HepG2 (cell line): ENCODE results near the gene JMJD6. TPM values are rescaled to one million over a fixed set of nuclear protein-coding genes. Genes with fewer than 3 reads are reported as not detected.

Experiments
- LBX2 ChIP-seq: sonication (generic); formaldehyde crosslinking; IDR thresholded peaks from 2 replicates; pipeline ENCODE4 v1.5.0; 2020; ENCODE audit warnings: missing genetic modification reagents, mild to moderate bottlenecking, borderline replicate concordance
- POLR2AphosphoS5 ChIP-seq: IDR thresholded peaks from 2 replicates; pipeline ENCODE4 v1.6.1; 2012; ENCODE audit warnings: low read depth, low read length
- RARA ChIP-seq: IDR thresholded peaks from 2 replicates; pipeline ENCODE4 v1.6.1; 2016; ENCODE audit warnings: missing genetic modification reagents, missing compliant biosample characterization
- SIX1 ChIP-seq: sonication (generic); formaldehyde crosslinking; IDR thresholded peaks from 2 replicates; pipeline ENCODE4 v1.4.0; 2020; ENCODE audit warnings: missing genetic modification reagents, borderline replicate concordance
- SNAPC4 ChIP-seq: sonication (generic); formaldehyde crosslinking; IDR thresholded peaks from 2 replicates; pipeline ENCODE4 v1.4.0; 2020; ENCODE audit warnings: mild to moderate bottlenecking, missing genetic modification reagents
- TCF7L2 ChIP-seq: IDR thresholded peaks from 2 replicates; pipeline ENCODE4 v1.6.1; 2011; ENCODE audit warnings: mild to moderate bottlenecking, low read depth, low read length, moderate library complexity
- ZBTB38 ChIP-seq: sonication (generic); formaldehyde crosslinking; IDR thresholded peaks from 2 replicates; pipeline ENCODE4 v1.5.1; 2020; ENCODE audit warnings: mild to moderate bottlenecking, missing genetic modification reagents
- ZNF318 ChIP-seq: sonication (generic); formaldehyde crosslinking; IDR thresholded peaks from 2 replicates; pipeline ENCODE4 v1.4.0; 2020; ENCODE audit warnings: mild to moderate bottlenecking, missing genetic modification reagents
- ZNF652 ChIP-seq: IDR thresholded peaks from 2 replicates; pipeline ENCODE4 v1.6.1; 2016; ENCODE audit warnings: low read depth, borderline replicate concordance
- ZNF672 ChIP-seq: sonication (generic); formaldehyde crosslinking; IDR thresholded peaks from 2 replicates; pipeline ENCODE4 v1.8.1; 2022; ENCODE audit warnings: missing genetic modification reagents
- polyA plus RNA-seq, 8 experiments: library from polyadenylated mRNA; depleted of rRNA in 3 of 8; stranded (reverse) in 7 of 8; unstranded in 1 of 8; fragments of >200 nt; fragmentation: Illumina TruSeq in 4 of 8; extraction: Trizol in 4 of 8; gene quantifications; 2 replicates each; pipeline versions ENCODE4 v1.2.1 to v1.2.3, GENCODE V29; 2011 to 2016; ENCODE audit warnings: low read depth in 4 of 8, missing spikeins in 1 of 8, mixed read lengths in 1 of 8; ENCODE audit not compliant: insufficient read depth in 1 of 8
- total RNA-seq, 5 experiments: library from RNA; depleted of rRNA; stranded (reverse); fragments of >200 nt; fragmentation: Illumina TruSeq; extraction: Trizol; gene quantifications; 2 replicates each; pipeline ENCODE4 v1.2.3, GENCODE V29; 2016; ENCODE audit warnings: low read depth in 1 of 5

JMJD6 gene
- total and polyA plus RNA-seq, 2 of the 13 experiments (the other 11 are each of a cell fraction or from before 2014, with no cell fraction given): 33.6 to 41.0 TPM

- TF ChIP-seq LBX2 (CRISPR knock-in tag): no peak
- 0 out of 2 replicates have a peak, but pooled peaks have one; percentile 45 for TF ChIP-seq RARA (CRISPR knock-in tag)
- no peak for TF ChIP-seq SNAPC4
- TF ChIP-seq ZNF318 (CRISPR knock-in tag): no peak
- TF ChIP-seq ZNF672 (CRISPR knock-in tag): no peak
- TF ChIP-seq ZNF652 (CRISPR knock-in tag): peak; percentile 8; the same call in 1 of the 2 replicates
- peak; percentile 22; the same call in 1 of the 2 replicates for TF ChIP-seq SIX1 (CRISPR knock-in tag)
- no peak for TF ChIP-seq POLR2AphosphoS5
- peak; percentile 100 for TF ChIP-seq ZBTB38 (CRISPR knock-in tag)
- no peak for TF ChIP-seq TCF7L2
Observed at GRCh38 chr17:76696763-76697701, 29.4 kb downstream of the JMJD6 start (continued).
